ENCODE results near the gene THADA.

DNA sequence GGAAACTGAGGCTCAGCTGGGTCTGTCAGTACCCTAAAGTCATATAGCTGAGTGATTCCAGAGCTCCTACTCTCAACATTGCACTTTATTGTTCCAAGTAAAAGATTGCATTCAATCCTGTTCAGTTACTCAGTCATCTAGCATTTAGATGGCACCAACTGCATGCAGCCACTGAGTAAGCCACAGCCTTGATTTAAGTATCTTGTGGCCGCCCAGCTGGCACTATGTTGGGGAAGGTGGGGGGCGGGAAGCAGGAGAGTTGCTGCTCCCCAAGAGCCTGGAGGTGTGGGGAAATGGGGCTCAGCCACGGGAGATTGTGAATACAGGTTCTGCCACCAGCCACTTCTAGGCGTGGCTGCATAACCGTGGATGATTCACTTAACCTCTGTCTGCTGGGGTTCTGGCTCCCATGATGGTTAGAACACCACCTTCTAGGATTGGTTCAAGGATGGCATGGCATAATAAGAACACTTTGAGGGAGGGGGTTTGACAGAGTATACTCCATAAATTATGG is 386.6 kb downstream of the THADA start:
- TF ChIP-seq EZH2phosphoT487 (IDR thresholded peaks at IDR 0.05; ENCODE audit: low read depth, severe bottlenecking, unreplicated experiment) (no peak), EZH2 (IDR thresholded peaks at IDR 0.05; ENCODE audit: borderline replicate concordance) (no peak)
- TF ChIP-seq, protein P1, sequence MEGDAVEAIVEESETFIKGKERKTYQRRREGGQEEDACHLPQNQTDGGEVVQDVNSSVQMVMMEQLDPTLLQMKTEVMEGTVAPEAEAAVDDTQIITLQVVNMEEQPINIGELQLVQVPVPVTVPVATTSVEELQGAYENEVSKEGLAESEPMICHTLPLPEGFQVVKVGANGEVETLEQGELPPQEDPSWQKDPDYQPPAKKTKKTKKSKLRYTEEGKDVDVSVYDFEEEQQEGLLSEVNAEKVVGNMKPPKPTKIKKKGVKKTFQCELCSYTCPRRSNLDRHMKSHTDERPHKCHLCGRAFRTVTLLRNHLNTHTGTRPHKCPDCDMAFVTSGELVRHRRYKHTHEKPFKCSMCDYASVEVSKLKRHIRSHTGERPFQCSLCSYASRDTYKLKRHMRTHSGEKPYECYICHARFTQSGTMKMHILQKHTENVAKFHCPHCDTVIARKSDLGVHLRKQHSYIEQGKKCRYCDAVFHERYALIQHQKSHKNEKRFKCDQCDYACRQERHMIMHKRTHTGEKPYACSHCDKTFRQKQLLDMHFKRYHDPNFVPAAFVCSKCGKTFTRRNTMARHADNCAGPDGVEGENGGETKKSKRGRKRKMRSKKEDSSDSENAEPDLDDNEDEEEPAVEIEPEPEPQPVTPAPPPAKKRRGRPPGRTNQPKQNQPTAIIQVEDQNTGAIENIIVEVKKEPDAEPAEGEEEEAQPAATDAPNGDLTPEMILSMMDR (IDR thresholded peaks at IDR 0.05; ENCODE audit: poor library complexity): no peak

Data from hepatocyte (in vitro differentiated cells).